HCT116 (cell line): ENCODE measurements around the gene COG5. TPM values are rescaled to one million over a fixed set of nuclear protein-coding genes. Genes with fewer than 3 reads are reported as not detected.

Source experiments
- ATAC-seq: fragments of 200-7000 bp; cut with Tn5 transposase; 2 replicates; pipeline ENCODE4 v1.9.1; 2020; ENCODE audit warnings: mild to moderate bottlenecking, moderate library complexity
- BruUV-seq: library from RNA; stranded (reverse); fragments of 400-500 nt; replicated peaks from 2 replicates; lab custom pipeline; 2021; lab: Mats Ljungman, UMichigan
- CTCF ChIA-PET: fragments of 300-600 bp; sonication (Branson Sonifier 250); formaldehyde crosslinking; loops from one replicate; lab custom pipeline; 2021; ENCODE audit warnings: antibody characterized with exemption; lab: Charles Lee
- POLR2A ChIA-PET: fragments of 300-600, 350-600 bp; sonication (Branson Sonifier 250); formaldehyde crosslinking; loops from one replicate; lab custom pipeline; 2021; ENCODE audit warnings: antibody characterized with exemption; lab: Charles Lee
- RAD21 ChIA-PET, 2 experiments: fragments of 300-600 bp; sonication (Branson Sonifier 250); formaldehyde crosslinking; loops; one replicate each; lab custom pipeline; 2023; ENCODE audit warnings: low total read pairs in 2 of 2; ENCODE audit not compliant: uncharacterized antibody in 2 of 2, unreplicated experiment in 2 of 2, low non-redundant PET in 1 of 2; lab: Charles Lee
- DNase-seq: peaks from one replicate; pipeline ENCODE4 v3.0.0-alpha.2; 2010; ENCODE audit warnings: low read depth, low spot score
- H2AFZ ChIP-seq: fragments of 200-600 bp; shearing (Covaris generic), sonication (generic); 2 replicates; pipeline ENCODE4 v1.6.1; 2017; ENCODE audit warnings: low read depth, mixed run types, mixed read lengths, antibody characterized with exemption, low read length; ENCODE audit not compliant: poor library complexity, severe bottlenecking
- H3K27ac ChIP-seq: 2 replicates; pipeline ENCODE4 v1.5.1; 2012; ENCODE audit warnings: low read depth, low read length
- H3K27me3 ChIP-seq: fragments of 200-600 bp; sonication (generic); 2 replicates; pipeline ENCODE4 v1.6.1; 2016; ENCODE audit warnings: mixed run types, low read length, mixed read lengths; ENCODE audit not compliant: insufficient read depth
- H3K36me3 ChIP-seq, 2 experiments: fragments of 200-500 bp in 1 of 2; fragments of 200-600 bp in 1 of 2; sonication (Bioruptor generic) in 1 of 2; sonication (generic) in 1 of 2; 2 replicates each; pipeline versions ENCODE4 v1.5.1 to v1.6.1; 2014 to 2016; ENCODE audit warnings: low read length in 2 of 2, inconsistent platforms in 1 of 2, mixed read lengths in 1 of 2, mixed run types in 1 of 2; ENCODE audit not compliant: insufficient read depth in 2 of 2, control insufficient read depth in 1 of 2
- H3K4me1 ChIP-seq, 2 experiments: fragments of 200-600 bp in 1 of 2; sonication (generic) in 1 of 2; 2 replicates each; pipeline versions ENCODE4 v1.5.1 to v1.6.1; 2012 to 2017; ENCODE audit warnings: low read length in 2 of 2, inconsistent platforms in 1 of 2, mild to moderate bottlenecking in 1 of 2, mixed read lengths in 1 of 2, mixed run types in 1 of 2, moderate library complexity in 1 of 2; ENCODE audit not compliant: insufficient read depth in 2 of 2, control insufficient read depth in 1 of 2
- H3K4me2 ChIP-seq: fragments of 200-600 bp; sonication (generic); 2 replicates; pipeline ENCODE4 v1.6.1; 2017; ENCODE audit warnings: mixed run types, low read length, mixed read lengths
- H3K4me3 ChIP-seq, 2 experiments: fragments of 200-600 bp in 1 of 2; sonication (generic) in 1 of 2; replicated peaks in 1 of 2; 2 replicates each; pipeline ENCODE4 v1.5.1; 2011 to 2016; ENCODE audit warnings: low read length in 2 of 2, control low read depth in 1 of 2, low read depth in 1 of 2, mild to moderate bottlenecking in 1 of 2, mixed read lengths in 1 of 2, mixed run types in 1 of 2
- H3K79me2 ChIP-seq: fragments of 200-600 bp; sonication (generic); 2 replicates; pipeline ENCODE4 v1.6.1; 2017; ENCODE audit warnings: mild to moderate bottlenecking, mixed run types, low read length, moderate library complexity, mixed read lengths; ENCODE audit not compliant: insufficient read depth
- H3K9ac ChIP-seq: fragments of 200-600 bp; sonication (generic); 2 replicates; pipeline ENCODE4 v1.6.1; 2016; ENCODE audit warnings: low read length, mixed read lengths
- H3K9me2 ChIP-seq: fragments of 200-600 bp; sonication (generic), shearing (Covaris generic); 2 replicates; pipeline ENCODE4 v1.6.1; 2017; ENCODE audit warnings: mixed run types, mild to moderate bottlenecking, moderate library complexity; ENCODE audit not compliant: insufficient read depth
- H3K9me3 ChIP-seq, 2 experiments: fragments of 200-500 bp in 1 of 2; fragments of 200-600 bp in 1 of 2; sonication (Bioruptor generic) in 1 of 2; sonication (generic) in 1 of 2; 2 replicates each; pipeline ENCODE4 v1.6.1; 2014 to 2017; ENCODE audit warnings: low read length in 2 of 2, mixed read lengths in 2 of 2, inconsistent platforms in 1 of 2, low read depth in 1 of 2, mild to moderate bottlenecking in 1 of 2, mixed run types in 1 of 2, moderate library complexity in 1 of 2; ENCODE audit not compliant: control insufficient read depth in 1 of 2, insufficient read depth in 1 of 2
- H4K20me1 ChIP-seq: fragments of 200-600 bp; sonication (generic), shearing (Covaris generic); 2 replicates; pipeline ENCODE4 v1.6.1; 2017; ENCODE audit warnings: mixed run types, mild to moderate bottlenecking, moderate library complexity; ENCODE audit not compliant: insufficient read depth
- CTCF ChIP-seq, 3 experiments: fragments of 200-600 bp in 1 of 3; sonication (generic) in 1 of 3; IDR thresholded peaks in 2 of 3; conservative IDR thresholded peaks in 1 of 3; 2 replicates each; pipeline ENCODE4 v1.5.1; 2012 to 2017; ENCODE audit warnings: low read depth in 2 of 3, low read length in 2 of 3, antibody characterized with exemption in 1 of 3, borderline replicate concordance in 1 of 3, control low read depth in 1 of 3, mild to moderate bottlenecking in 1 of 3, mixed read lengths in 1 of 3, mixed run types in 1 of 3, moderate library complexity in 1 of 3; ENCODE audit not compliant: insufficient read depth in 1 of 3
- EZH2phosphoT487 ChIP-seq: fragments of 200-600 bp; IDR thresholded peaks from 2 replicates; pipeline ENCODE4 v1.6.1; 2018; ENCODE audit warnings: antibody characterized with exemption, borderline replicate concordance
- JUND ChIP-seq: IDR thresholded peaks from 2 replicates; pipeline ENCODE4 v1.6.1; 2012
- POLR2A ChIP-seq: IDR thresholded peaks from 2 replicates; pipeline ENCODE4 v1.7.0; 2011; ENCODE audit warnings: borderline replicate concordance; ENCODE audit not compliant: insufficient read depth, insufficient read length; ENCODE audit errors: extremely low read depth
- RAD21 ChIP-seq: IDR thresholded peaks from 2 replicates; pipeline ENCODE4 v1.6.1; 2012; ENCODE audit warnings: low read depth, mild to moderate bottlenecking
- SIN3A ChIP-seq: IDR thresholded peaks from 2 replicates; pipeline ENCODE4 v1.6.1; 2012; ENCODE audit warnings: low read depth
- SRF ChIP-seq: IDR thresholded peaks from 2 replicates; pipeline ENCODE4 v1.6.1; 2012; ENCODE audit warnings: low read depth
- TCF7L2 ChIP-seq: IDR thresholded peaks from 2 replicates; pipeline ENCODE4 v1.7.0; 2011; ENCODE audit warnings: borderline replicate concordance, inconsistent platforms; ENCODE audit not compliant: insufficient read depth, insufficient read length; ENCODE audit errors: extremely low read depth
- YY1 ChIP-seq: IDR thresholded peaks from 2 replicates; pipeline ENCODE4 v1.6.1; 2011; ENCODE audit warnings: low read length, low read depth, moderate library complexity, mild to moderate bottlenecking; ENCODE audit not compliant: insufficient replicate concordance; ENCODE audit errors: extremely low read depth
- ZBTB33 ChIP-seq: IDR thresholded peaks from 2 replicates; pipeline ENCODE4 v1.6.1; 2011; ENCODE audit warnings: mild to moderate bottlenecking, low read length, moderate library complexity; ENCODE audit not compliant: insufficient replicate concordance; ENCODE audit errors: extremely low read depth
- ZFX ChIP-seq: fragments of 450-650 bp; IDR thresholded peaks from 2 replicates; pipeline ENCODE4 v1.6.1; 2017
- ZNF274 ChIP-seq: fragments of 200-500 bp; sonication (Bioruptor generic); IDR thresholded peaks from 2 replicates; pipeline ENCODE4 v1.6.1; 2014; ENCODE audit warnings: mild to moderate bottlenecking, low read depth, low read length, inconsistent platforms
- intact Hi-C: fragments of 100-400 bp; cut with micrococcal nuclease; formaldehyde crosslinking; loops from 2 replicates; pipeline ENCODE4 v1.10.0; 2022
- total RNA-seq: library from RNA; stranded (reverse); gene quantifications from one replicate; pipeline ENCODE4 v1.2.1, GENCODE V29; 2021; ENCODE audit not compliant: unreplicated experiment
- TF ChIP-seq, protein P1 (sequence below): IDR thresholded peaks from 2 replicates; pipeline ENCODE4 v1.6.1; 2012; ENCODE audit warnings: low read depth

COG5 gene
- total RNA-seq, 1 experiment from 2014 or later = 30.7 TPM

- TF ChIP-seq, protein P1, sequence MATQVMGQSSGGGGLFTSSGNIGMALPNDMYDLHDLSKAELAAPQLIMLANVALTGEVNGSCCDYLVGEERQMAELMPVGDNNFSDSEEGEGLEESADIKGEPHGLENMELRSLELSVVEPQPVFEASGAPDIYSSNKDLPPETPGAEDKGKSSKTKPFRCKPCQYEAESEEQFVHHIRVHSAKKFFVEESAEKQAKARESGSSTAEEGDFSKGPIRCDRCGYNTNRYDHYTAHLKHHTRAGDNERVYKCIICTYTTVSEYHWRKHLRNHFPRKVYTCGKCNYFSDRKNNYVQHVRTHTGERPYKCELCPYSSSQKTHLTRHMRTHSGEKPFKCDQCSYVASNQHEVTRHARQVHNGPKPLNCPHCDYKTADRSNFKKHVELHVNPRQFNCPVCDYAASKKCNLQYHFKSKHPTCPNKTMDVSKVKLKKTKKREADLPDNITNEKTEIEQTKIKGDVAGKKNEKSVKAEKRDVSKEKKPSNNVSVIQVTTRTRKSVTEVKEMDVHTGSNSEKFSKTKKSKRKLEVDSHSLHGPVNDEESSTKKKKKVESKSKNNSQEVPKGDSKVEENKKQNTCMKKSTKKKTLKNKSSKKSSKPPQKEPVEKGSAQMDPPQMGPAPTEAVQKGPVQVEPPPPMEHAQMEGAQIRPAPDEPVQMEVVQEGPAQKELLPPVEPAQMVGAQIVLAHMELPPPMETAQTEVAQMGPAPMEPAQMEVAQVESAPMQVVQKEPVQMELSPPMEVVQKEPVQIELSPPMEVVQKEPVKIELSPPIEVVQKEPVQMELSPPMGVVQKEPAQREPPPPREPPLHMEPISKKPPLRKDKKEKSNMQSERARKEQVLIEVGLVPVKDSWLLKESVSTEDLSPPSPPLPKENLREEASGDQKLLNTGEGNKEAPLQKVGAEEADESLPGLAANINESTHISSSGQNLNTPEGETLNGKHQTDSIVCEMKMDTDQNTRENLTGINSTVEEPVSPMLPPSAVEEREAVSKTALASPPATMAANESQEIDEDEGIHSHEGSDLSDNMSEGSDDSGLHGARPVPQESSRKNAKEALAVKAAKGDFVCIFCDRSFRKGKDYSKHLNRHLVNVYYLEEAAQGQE = no peak
- TF ChIP-seq ZFX = no peak
- TF ChIP-seq TCF7L2 = no peak
- no peak for TF ChIP-seq POLR2A
Measured at GRCh38 chr7:107332488-107333269, 231.0 kb downstream of the COG5 start (continued).

DNA sequence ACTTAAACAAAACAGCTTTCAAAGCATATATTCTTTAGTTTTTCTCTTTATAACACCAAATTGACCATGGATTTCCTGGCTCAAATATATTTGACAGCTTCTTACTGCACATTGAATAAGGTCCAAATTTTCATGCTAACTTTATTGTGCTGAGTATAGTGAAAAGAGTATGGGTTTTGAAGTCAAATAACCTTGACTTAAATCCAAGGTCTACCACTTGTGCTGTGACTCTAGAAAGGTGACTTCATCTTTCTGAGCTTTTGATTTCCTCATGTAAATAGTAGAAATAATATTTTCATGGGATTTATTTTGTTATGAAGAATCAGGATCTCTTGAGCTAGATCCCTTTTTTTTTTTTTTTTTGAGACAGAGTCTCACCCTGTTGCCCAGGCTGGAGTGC lies 233.2 kb downstream of the COG5 start:
- Histone ChIP-seq H3K79me2 (no peaks in the 10 kb centered on the region), H2AFZ (no peak overlapping the region), H3K27ac (no peak overlapping the region), H3K9me3 (peaks cover 0 to 3% of the 10 kb centered on the region in 2 experiments; a peak in 1 of 4 replicates), H3K9me2 (no peaks in the 10 kb centered on the region), H3K4me1 (no peaks in the 10 kb centered on the region), H3K27me3 (no peaks in the 10 kb centered on the region), H3K4me3 (no peak overlapping the region), H4K20me1 (no peaks in the 10 kb centered on the region), H3K36me3 (no peaks in the 10 kb centered on the region), H3K4me2 (no peak overlapping the region), H3K9ac (no peak overlapping the region)
- CTCF ChIA-PET = no interaction called here
- no peak for DNase-seq
- ATAC-seq = no peak
- RAD21 ChIA-PET = no interaction called here
- POLR2A ChIA-PET = no interaction called here
- intact Hi-C loops = no loop called here
- BruUV-seq = no TSS peak
- TF ChIP-seq SRF (no peak), ZNF274 (no peak), JUND (no peak), CTCF (IDR thresholded peaks at IDR 0.05 in 2 of 3, conservative IDR thresholded peaks at IDR 0.05 in 1 of 3; ENCODE audit: borderline replicate concordance in 1 of 3, insufficient read depth in 1 of 3, low read depth in 2 of 3, low read length in 2 of 3) (no peak), YY1 (no peak), SIN3A (no peak), RAD21 (no peak), ZBTB33 (no peak), EZH2phosphoT487 (no peak)
